Pancreas (tissue), 10 donors: ENCODE measurements around the gene SRGAP2B. TPM values are rescaled to one million over a fixed set of nuclear protein-coding genes. Genes with fewer than 3 reads are reported as not detected.
"Not testable (repeated sequence)": the region's sequence is repeated elsewhere in the genome, so short reads cannot be mapped to it uniquely, and the experiment has no call there.

ENCODE experiments used
- ATAC-seq, 4 donors: fragments of 200-7000 bp; cut with Tn5 transposase; one replicate each; pipeline versions ENCODE4 v1.8.0 to v1.9.1; 2020; ENCODE audit warnings: mild to moderate bottlenecking in 4 of 4, moderate library complexity in 4 of 4
- DNase-seq, 6 donors: peaks; one replicate each; pipeline ENCODE4 v3.0.0-alpha.2; 2020
- FAIRE-seq: peaks from 2 replicates; lab custom pipeline; 2012; peaks lifted over from hg19 to GRCh38; lab: Jason Lieb, UNC
- H3K27ac ChIP-seq, 4 donors: fragments of 200-600 bp; sonication (generic); 1 replicate in 3 of 4; 2 replicates in 1 of 4; pipeline versions ENCODE4 v1.5.0 to v1.8.0; 2020
- H3K27me3 ChIP-seq, 4 donors: fragments of 200-600 bp; one replicate each; pipeline ENCODE4 v1.8.0; 2021
- H3K36me3 ChIP-seq, 3 donors: fragments of 200-600 bp; sonication (generic) in 1 of 3; one replicate each; pipeline versions ENCODE4 v1.5.0 to v1.8.0; 2020 to 2021
- H3K4me1 ChIP-seq, 3 donors: fragments of 200-600 bp; one replicate each; pipeline ENCODE4 v1.8.0; 2021
- H3K4me3 ChIP-seq, 4 donors: fragments of 200-600 bp; sonication (generic) in 2 of 4; one replicate each; pipeline versions ENCODE4 v1.5.0 to v1.8.0; 2020 to 2021
- H3K9me3 ChIP-seq, 4 donors: fragments of 200-600 bp; one replicate each; pipeline ENCODE4 v1.8.0; 2021
- WGBS, 2 donors: extraction: QIAGEN DNeasy Blood & Tissue Kit; methylation state at CpG; one replicate each; pipeline ENCODE4 v1.1.7; 2013; 5-methylcytosine and 5-hydroxymethylcytosine counted together
- intact Hi-C, 3 donors: fragments of 100-400 bp; cut with DNase I; formaldehyde crosslinking; loops; one replicate each; pipeline versions ENCODE4 v1.11.1 to v1.14.2; 2022
- polyA plus RNA-seq, 2 donors: library from polyadenylated mRNA; stranded (reverse); fragments of 200-250 nt; gene quantifications; one replicate each; pipeline ENCODE4 v1.2.3, GENCODE V29; 2013
- total RNA-seq, 6 donors: library from RNA; stranded (reverse); fragmentation: NEBNext Ultra II Directional in 4 of 6; extraction: Animal tissue kit (Norgen Biotek cat#: 25700) in 4 of 6; gene quantifications; one replicate each; pipeline versions ENCODE4 v1.2.1 to v1.2.4, GENCODE V29; 2021 to 2023
- donor health status: healthy with polysubstance abuse.
- donor health status: DM: no; HTN: no; CAD: no; lungs with moderate emphysema.
- donor health status: DM: no; HTN: no; CAD: no.
- donor health status: control.
- donor health status: control.
- donor health status: Bipolar disorder and iron deficiency.
- donor health status: DM: yes; HTN: yes; CAD: no.
- donor health status: DM: no; HTN: no; CAD: no.
- donor health status: DM: no; HTN: no; CAD: no.
- donor health status: DM: yes; HTN: yes; CAD: no.

Gene SRGAP2B
- total and polyA plus RNA-seq, 8 donors: 2.2 to 13.0 (median 4.6) TPM

DNA sequence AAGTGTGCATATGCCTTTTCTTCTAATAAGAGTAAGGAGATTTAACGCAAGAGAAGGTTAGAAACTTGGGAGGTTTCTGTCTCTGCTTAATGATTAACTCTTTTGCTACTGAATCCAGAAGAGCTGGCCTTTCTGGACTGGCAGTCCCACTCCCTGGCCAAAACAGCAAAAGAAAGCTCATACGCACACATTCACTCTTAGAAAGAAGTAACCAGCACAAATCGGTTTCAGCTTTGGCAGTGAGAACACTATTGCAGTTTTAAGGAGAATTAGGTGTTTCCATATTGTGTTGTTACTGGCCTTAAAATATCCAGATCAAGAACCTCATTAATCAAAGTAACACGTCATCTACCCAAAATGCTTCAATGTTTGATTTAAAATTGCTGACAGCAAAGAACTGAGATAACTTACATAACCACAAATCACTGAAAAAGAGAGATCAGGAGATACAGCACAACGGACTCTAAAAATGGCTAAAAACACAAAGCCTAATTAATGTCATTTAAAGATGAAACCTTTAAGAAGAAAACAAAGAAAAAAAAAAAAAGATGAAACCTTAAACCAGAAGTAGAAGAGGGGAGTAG lies 16.2 kb downstream of the SRGAP2B start:
- H3K27me3 ChIP-seq, H3K36me3 ChIP-seq, FAIRE-seq, intact Hi-C loops, H3K27ac ChIP-seq, DNase-seq, H3K4me3 ChIP-seq, H3K4me1 ChIP-seq, H3K9me3 ChIP-seq: not testable (repeated sequence)
- peak; percentile 52 to 76 (median 56) for ATAC-seq
- no CpG with 5 or more reads among the region's 5 CpGs for WGBS, 2 donors

DNA sequence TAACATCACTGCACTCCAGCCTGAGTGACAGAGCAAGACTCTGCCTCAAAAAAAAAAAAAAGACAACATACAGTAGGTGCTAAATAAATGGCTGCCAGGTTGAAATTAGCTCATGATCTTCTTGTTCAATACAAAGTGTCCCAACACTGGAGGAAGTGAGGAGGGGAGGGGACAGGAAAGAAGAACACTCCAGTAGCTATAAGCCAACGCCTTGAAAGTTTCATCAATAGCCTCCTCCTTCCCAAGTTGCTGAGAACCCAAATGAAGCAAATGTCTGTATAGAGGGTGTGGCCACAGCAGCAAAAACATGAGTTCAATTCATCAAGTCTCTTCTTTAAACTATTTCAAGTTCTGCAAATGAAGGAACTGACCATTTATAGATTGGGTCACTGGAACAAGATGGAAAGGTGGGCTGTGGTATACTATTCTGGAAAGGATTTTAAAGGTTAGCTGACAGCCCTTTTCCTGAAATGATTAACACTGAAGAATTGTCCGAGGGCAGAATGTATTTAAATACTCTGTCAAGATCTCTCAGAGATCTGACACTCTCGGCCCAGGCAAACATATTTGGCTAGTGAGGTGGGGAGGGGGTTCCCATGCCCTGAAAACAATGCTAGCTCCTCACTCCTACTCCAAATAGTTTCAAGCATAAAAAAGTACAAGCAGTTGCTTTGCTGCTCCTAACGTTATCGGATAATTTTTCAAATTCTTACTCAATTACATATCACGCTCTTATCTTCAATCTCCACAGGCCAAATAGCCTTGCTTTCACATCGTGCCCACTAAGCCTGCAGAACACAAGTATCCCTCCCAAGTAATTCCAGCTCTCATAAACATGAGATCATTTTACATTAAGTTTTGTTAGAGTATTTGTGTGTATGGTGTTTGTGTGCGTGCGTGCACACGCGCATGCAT lies 17.0 kb downstream of the SRGAP2B start:
- H3K27me3 ChIP-seq, H3K36me3 ChIP-seq, H3K9me3 ChIP-seq, H3K4me3 ChIP-seq, H3K4me1 ChIP-seq, FAIRE-seq, DNase-seq, intact Hi-C loops, H3K27ac ChIP-seq: not testable (repeated sequence)
- peak; percentile 48 to 84 (median 70) for ATAC-seq
- no CpG with 5 or more reads among the region's 11 CpGs for WGBS, 2 donors

- FAIRE-seq, H3K27me3 ChIP-seq: not testable (repeated sequence)
- WGBS, 2 donors: no CpG with 5 or more reads among the region's 3 CpGs
These were observed 18.3 kb downstream of the SRGAP2B start for GRCh38 chr1:145076877-145077276.

GRCh38 chr1:145074021-145074559 lies 21.0 kb downstream of the SRGAP2B start:
- H3K27me3 ChIP-seq, H3K27ac ChIP-seq, intact Hi-C loops, H3K4me3 ChIP-seq, DNase-seq, H3K9me3 ChIP-seq, FAIRE-seq, H3K4me1 ChIP-seq, H3K36me3 ChIP-seq: not testable (repeated sequence)
- 61 to 74% methylated on average over 3 of the region's 6 CpGs for WGBS, 2 donors
- peak in 2 of 4 donors; percentile 12 to 21 for ATAC-seq

More at GRCh38 chr1:145076877-145077276, 18.3 kb downstream of the SRGAP2B start:
- H3K4me3 ChIP-seq, H3K4me1 ChIP-seq, DNase-seq, intact Hi-C loops, H3K27ac ChIP-seq, H3K9me3 ChIP-seq, ATAC-seq, H3K36me3 ChIP-seq: not testable (repeated sequence)

DNA sequence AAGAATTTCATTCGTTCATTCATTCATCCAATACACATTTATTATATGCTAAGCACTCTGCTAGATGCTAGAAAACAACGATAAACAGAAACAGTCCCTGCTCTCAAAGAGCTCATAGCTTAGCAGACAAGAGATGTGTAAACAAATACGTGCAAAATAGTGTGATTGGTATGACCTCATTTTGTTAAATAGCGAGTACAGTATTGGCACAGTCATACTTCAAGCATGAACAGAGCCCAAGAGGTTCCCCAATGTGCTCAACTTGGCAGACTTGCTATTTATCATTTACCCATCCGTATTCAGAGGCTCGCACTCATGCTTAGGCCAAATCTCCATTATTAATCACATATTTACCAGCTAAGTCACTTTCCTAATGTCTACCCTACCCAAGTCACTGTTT lies 23.6 kb downstream of the SRGAP2B start:
- DNase-seq, H3K4me1 ChIP-seq, H3K27ac ChIP-seq, H3K4me3 ChIP-seq, intact Hi-C loops, H3K36me3 ChIP-seq, H3K9me3 ChIP-seq, H3K27me3 ChIP-seq, FAIRE-seq: not testable (repeated sequence)
- peak in 1 of 4 donors; percentile 47 for ATAC-seq
- WGBS, 2 donors: 83% methylated on average over 1 of the region's 6 CpGs; no CpG with 5 or more reads in 1 of the 2 donors

GRCh38 chr1:145066486-145066885 lies 28.6 kb downstream of the SRGAP2B start:
- intact Hi-C loops, H3K9me3 ChIP-seq, H3K27ac ChIP-seq, H3K4me3 ChIP-seq, FAIRE-seq, H3K36me3 ChIP-seq, DNase-seq, H3K27me3 ChIP-seq, H3K4me1 ChIP-seq: not testable (repeated sequence)
- no CpG with 5 or more reads among the region's 10 CpGs for WGBS, 2 donors
- ATAC-seq: peak; percentile 66 to 83 (median 80)

DNA sequence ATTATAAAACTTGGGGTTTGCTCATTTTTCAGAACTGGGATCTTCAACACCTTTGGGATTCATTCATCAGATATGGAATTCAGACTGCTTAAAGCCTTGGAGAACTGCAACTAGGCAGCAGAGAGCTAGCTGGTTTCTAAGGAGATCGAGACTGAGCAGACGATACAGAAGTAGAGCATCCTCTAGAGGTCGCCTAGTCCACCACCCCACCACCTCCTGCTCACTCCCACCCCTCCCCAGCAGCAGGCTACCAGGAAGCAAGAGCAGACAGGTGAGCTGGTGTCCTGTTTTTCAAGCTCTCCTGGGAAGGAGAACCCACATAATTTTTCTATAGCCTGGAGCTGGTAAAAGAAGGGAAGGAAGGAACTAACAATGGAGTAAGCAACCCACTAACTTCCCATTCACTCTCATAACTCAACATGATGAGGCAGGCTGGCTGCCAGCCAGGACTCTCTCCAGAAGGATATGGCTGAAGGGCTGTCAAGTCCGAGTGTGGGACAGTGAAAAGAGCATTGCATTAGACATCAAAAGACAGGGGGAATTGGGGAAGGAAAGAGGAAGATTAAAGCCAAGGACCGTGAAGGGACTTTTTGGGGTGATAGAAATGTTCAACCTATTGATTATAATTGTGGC lies 29.8 kb downstream of the SRGAP2B start:
- H3K9me3 ChIP-seq, H3K27me3 ChIP-seq, H3K4me3 ChIP-seq, DNase-seq, intact Hi-C loops, H3K36me3 ChIP-seq, FAIRE-seq, H3K27ac ChIP-seq, H3K4me1 ChIP-seq: not testable (repeated sequence)
- 18% methylated on average over 2 of the region's 5 CpGs; no CpG with 5 or more reads in 1 of the 2 donors for WGBS, 2 donors
- ATAC-seq: peak in 3 of 4 donors; percentile 80 to 88 (median 88)

GRCh38 chr1:145063941-145064648 lies 31.0 kb downstream of the SRGAP2B start:
- H3K27me3 ChIP-seq, intact Hi-C loops, DNase-seq, H3K4me1 ChIP-seq, H3K9me3 ChIP-seq, H3K36me3 ChIP-seq, ATAC-seq, FAIRE-seq, H3K27ac ChIP-seq, H3K4me3 ChIP-seq: not testable (repeated sequence)
- no CpG with 5 or more reads among the region's 2 CpGs for WGBS, 2 donors

GRCh38 chr1:145063285-145063684 lies 31.8 kb downstream of the SRGAP2B start:
- intact Hi-C loops, H3K4me3 ChIP-seq, H3K9me3 ChIP-seq, H3K4me1 ChIP-seq, DNase-seq, H3K36me3 ChIP-seq, H3K27me3 ChIP-seq, H3K27ac ChIP-seq, ATAC-seq, FAIRE-seq: not testable (repeated sequence)
- 95% methylated on average over 1 of the region's 2 CpGs; no CpG with 5 or more reads in 1 of the 2 donors for WGBS, 2 donors

DNA sequence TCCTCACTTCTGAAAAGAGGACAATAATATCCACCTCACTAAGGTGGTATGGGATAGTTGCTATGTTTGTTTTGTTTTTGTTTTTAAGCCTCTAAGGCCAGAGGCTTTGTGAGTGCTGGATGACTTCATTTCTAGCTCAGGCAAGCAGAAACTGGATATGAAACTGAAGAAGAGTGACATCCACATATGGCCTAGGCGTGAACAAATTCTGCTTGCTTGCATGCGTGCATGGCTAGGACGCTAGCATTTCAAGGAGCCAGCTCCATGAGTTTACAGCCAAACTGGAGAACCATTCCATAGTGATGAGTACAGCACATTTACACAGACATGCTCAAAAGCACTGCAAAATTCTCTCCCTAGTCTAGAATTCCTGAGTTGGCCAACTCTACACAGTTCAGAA lies 36.9 kb downstream of the SRGAP2B start:
- no CpG with 5 or more reads among the region's 3 CpGs for WGBS, 2 donors
- ATAC-seq: peak in 2 of 4 donors; percentile 38 to 54
- intact Hi-C loops, H3K27ac ChIP-seq, H3K36me3 ChIP-seq, H3K4me3 ChIP-seq, DNase-seq, H3K9me3 ChIP-seq, H3K4me1 ChIP-seq, H3K27me3 ChIP-seq, FAIRE-seq: not testable (repeated sequence)

GRCh38 chr1:145055217-145055760 lies 39.8 kb downstream of the SRGAP2B start:
- H3K36me3 ChIP-seq, FAIRE-seq, H3K4me3 ChIP-seq, DNase-seq, H3K27me3 ChIP-seq, H3K4me1 ChIP-seq, H3K27ac ChIP-seq, H3K9me3 ChIP-seq, intact Hi-C loops: not testable (repeated sequence)
- no CpG with 5 or more reads among the region's 4 CpGs for WGBS, 2 donors
- peak in 3 of 4 donors; percentile 51 to 84 (median 81) for ATAC-seq
